Measurements from ENCODE around the gene RPTOR. TPM values are rescaled to one million over a fixed set of nuclear protein-coding genes. Genes with fewer than 3 reads are reported as not detected.

The RPTOR gene
- total RNA-seq, 6 donors from 2014 or later: 26.8 to 109 (median 36.8) TPM

DNA sequence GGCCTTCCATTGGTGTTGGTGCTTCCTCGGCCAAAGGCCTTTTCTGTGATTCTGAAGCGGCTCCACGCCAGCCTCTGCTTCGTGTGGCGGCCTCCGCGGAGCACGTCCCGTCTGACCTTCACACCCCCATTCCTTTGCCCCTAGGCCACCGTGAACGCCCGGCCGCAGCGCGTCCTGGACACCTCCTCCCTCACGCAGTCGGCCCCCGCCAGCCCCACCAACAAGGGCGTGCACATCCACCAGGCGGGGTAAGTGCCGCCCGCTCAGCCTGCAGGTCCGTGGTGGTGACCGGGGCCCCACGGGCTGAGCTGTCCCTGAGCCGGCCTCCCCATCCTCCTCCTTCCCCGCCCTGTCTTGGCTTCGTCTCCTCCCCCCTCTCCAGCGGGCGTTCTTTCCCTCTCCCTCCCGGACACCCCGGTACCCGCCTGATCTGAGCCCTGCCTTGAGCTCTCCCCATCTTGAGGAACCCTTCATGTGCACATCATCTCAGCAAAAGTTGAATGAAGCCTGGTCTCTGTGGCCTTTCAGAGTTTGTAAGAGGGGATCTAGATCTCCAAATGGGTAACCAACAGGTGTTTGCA lies 378.0 kb downstream of the RPTOR start:
- no peaks in the 10 kb centered on the region for H3K27me3 ChIP-seq
- 90 to 94% methylated on average over 31 to 33 of the region's 33 CpGs for WGBS, 2 donors

DNA sequence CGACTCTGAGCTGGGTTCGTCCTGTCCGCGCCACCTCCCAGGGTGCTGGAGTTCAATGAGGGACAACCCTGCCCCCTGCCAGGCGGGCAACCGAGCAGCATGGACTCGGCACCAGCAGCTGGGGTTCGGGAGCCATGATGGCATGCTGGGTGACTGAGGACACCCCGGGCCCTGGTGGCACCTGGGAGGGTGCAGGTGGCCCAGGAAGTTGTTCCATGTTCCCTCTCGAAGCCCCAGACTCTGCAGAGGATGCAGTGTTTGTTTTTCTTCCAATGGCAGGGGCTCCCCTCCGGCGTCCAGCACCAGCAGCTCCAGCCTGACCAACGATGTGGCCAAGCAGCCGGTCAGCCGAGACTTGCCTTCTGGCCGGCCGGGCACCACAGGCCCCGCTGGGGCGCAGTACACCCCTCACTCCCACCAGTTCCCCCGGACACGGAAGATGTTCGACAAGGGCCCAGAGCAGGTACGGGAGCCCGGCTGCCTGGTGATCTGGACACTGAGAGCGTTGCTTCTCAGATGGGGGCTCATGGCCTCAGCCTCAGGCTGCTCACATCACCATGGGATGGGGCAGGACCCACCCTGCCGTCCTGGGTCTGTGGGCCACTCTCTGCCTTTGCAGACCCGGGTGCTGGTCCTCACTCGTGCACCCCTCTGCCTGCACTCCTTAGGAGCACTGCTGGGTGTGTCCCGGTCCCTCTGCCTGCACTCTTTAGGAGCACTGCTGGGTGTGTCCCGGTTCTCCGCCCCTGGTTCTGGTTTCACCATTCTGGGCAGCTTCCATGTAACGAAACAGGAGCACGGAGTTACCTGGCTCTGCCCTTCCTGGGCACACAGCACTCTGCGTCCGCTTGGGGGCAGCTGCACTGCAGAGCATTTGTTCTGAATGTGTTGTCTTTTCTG lies 378.8 kb downstream of the RPTOR start:
- no peak for ATAC-seq (ENCODE audit: low FRiP score in 2 of 2)
- Histone ChIP-seq H3K9me3 (no peaks in the 10 kb centered on the region), H3K4me3 (no peak overlapping the region), H3K27me3 (no peaks in the 10 kb centered on the region), H3K4me1 (peaks cover 4 to 12% (median 9%) of the 10 kb centered on the region in 4 donors), H3K27ac (no peak overlapping the region), H3K36me3 (peaks cover 4 to 55% (median 25%) of the 10 kb centered on the region in 4 donors)
- TF ChIP-seq POLR2A (IDR thresholded peaks at IDR 0.05) (no peak), POLR2AphosphoS5 (IDR thresholded peaks at IDR 0.05) (no peak), EP300 (IDR thresholded peaks at IDR 0.05) (no peak)
- TF ChIP-seq, protein P1, sequence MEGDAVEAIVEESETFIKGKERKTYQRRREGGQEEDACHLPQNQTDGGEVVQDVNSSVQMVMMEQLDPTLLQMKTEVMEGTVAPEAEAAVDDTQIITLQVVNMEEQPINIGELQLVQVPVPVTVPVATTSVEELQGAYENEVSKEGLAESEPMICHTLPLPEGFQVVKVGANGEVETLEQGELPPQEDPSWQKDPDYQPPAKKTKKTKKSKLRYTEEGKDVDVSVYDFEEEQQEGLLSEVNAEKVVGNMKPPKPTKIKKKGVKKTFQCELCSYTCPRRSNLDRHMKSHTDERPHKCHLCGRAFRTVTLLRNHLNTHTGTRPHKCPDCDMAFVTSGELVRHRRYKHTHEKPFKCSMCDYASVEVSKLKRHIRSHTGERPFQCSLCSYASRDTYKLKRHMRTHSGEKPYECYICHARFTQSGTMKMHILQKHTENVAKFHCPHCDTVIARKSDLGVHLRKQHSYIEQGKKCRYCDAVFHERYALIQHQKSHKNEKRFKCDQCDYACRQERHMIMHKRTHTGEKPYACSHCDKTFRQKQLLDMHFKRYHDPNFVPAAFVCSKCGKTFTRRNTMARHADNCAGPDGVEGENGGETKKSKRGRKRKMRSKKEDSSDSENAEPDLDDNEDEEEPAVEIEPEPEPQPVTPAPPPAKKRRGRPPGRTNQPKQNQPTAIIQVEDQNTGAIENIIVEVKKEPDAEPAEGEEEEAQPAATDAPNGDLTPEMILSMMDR (IDR thresholded peaks at IDR 0.05): no peak
- 89 to 98% methylated on average over 10 to 35 of the region's 35 CpGs for WGBS, 2 donors
- peak in 1 of 2 donors; percentile 74 for DNase-seq

More for the DNA sequence above, 378.0 kb downstream of the RPTOR start:
- TF ChIP-seq, protein P1 (IDR thresholded peaks at IDR 0.05): no peak
- TF ChIP-seq POLR2AphosphoS5 (IDR thresholded peaks at IDR 0.05) (no peak), POLR2A (IDR thresholded peaks at IDR 0.05) (no peak), EP300 (IDR thresholded peaks at IDR 0.05) (no peak)
- Histone ChIP-seq H3K4me3 (no peak overlapping the region), H3K36me3 (peaks cover 4 to 63% (median 32%) of the 10 kb centered on the region in 4 donors), H3K27ac (no peak overlapping the region), H3K9me3 (no peaks in the 10 kb centered on the region), H3K4me1 (peaks cover 4 to 12% (median 9%) of the 10 kb centered on the region in 4 donors)
- peak in 1 of 2 donors; percentile 82 for DNase-seq
- ATAC-seq (ENCODE audit: low FRiP score in 2 of 2): no peak

DNA sequence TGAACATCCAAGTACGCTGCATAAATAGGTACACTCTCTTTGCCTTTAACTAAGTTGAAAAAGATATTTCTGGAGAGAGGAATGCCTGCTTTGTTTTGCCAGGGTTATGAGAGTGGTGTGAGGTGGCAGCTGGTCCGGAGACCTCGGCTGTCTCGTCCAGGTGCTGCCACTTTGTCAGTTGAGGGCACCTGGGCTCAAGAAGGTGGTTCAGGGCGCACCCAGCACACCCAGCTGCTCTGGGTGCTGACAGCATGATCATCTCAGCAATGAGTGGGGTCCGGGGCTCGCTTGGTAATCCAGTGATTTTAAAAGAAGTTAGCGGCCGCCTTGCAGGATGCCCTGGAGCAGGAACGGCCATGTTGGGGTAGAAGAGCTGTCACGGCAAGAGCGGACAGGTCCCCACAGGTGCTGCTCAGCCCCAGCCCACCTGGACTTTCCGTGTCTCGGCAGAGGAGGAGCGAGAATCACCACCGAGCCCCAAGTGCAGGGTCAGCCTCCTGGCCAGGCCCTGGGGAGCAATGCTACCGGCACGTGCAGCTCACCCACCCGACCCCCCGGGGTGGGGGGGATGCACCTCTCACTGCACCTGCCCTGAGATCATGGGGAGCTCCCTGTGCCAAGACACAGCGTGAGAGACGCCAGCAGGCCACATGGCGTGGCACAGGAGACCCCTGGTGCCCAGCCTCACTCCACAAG lies 379.6 kb downstream of the RPTOR start:
- Histone ChIP-seq H3K9me3 (no peaks in the 10 kb centered on the region), H3K4me1 (peaks cover 4 to 12% (median 9%) of the 10 kb centered on the region in 4 donors), H3K27me3 (no peaks in the 10 kb centered on the region), H3K27ac (no peak overlapping the region), H3K36me3 (peaks cover 4 to 48% (median 24%) of the 10 kb centered on the region in 4 donors), H3K4me3 (no peak overlapping the region)
- DNase-seq (peak in 1 of 2 donors; percentile 53), ATAC-seq (ENCODE audit: low FRiP score in 2 of 2) (no peak)
- 95% methylated on average over 9 to 23 of the region's 23 CpGs for WGBS, 2 donors
- TF ChIP-seq POLR2A (IDR thresholded peaks at IDR 0.05) (no peak), EP300 (IDR thresholded peaks at IDR 0.05) (no peak), POLR2AphosphoS5 (IDR thresholded peaks at IDR 0.05) (no peak)
- TF ChIP-seq, protein P1 (IDR thresholded peaks at IDR 0.05): no peak

DNA sequence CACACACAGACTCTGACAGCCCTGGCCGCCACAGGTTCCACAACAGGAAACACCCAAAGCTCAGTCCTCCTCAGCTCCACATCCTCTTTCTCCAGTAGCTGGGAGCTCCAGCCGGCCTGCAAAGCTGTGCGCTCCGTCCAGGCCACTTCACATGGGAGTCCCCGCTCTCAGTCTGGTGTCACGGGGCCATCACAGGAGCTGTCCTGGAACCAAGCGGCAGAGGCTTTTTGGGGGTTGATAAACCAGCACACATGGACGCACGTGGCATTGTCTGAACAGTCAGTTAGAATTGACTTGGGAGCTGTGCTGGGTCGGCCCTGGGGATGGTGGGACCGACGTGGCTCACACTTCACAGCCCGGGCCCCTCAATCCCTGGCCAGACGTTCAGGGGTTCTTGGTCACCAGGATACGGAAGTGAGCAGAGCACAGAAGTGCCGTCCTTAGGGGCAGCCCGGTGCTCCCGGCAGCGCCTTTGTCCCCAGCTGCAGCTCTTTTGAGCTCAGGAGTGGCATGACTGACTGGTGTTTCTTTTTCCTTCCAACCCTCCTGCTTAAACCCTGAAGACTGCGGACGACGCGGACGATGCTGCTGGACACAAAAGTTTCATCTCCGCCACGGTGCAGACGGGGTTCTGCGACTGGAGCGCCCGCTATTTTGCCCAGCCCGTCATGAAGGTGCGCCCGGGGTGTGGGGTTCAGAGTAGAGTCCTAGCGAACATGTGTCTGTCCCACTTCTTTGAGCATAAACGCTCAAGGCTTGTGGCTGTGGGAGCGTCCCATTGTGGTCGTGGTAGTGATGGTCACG lies 380.4 kb downstream of the RPTOR start:
- Histone ChIP-seq H3K36me3 (peaks cover 4 to 48% (median 24%) of the 10 kb centered on the region in 4 donors), H3K9me3 (no peaks in the 10 kb centered on the region), H3K27ac (no peak overlapping the region), H3K27me3 (no peaks in the 10 kb centered on the region), H3K4me1 (peaks cover 4 to 12% (median 9%) of the 10 kb centered on the region in 4 donors), H3K4me3 (no peak overlapping the region)
- TF ChIP-seq POLR2AphosphoS5 (IDR thresholded peaks at IDR 0.05) (no peak), POLR2A (IDR thresholded peaks at IDR 0.05) (no peak), EP300 (IDR thresholded peaks at IDR 0.05) (no peak)
- TF ChIP-seq, protein P1 (IDR thresholded peaks at IDR 0.05): no peak
- ATAC-seq (ENCODE audit: low FRiP score in 2 of 2) (no peak), DNase-seq (no peak)
- WGBS, 2 donors: 94 to 97% methylated on average over 28 to 38 of the region's 38 CpGs

Measured in upper lobe of left lung (tissue), 6 donors.